Motor neuron (in vitro differentiated cells): ENCODE results near the gene PARP11. TPM values are rescaled to one million over a fixed set of nuclear protein-coding genes. Genes with fewer than 3 reads are reported as not detected.
A peak's percentile ranks its signal among the peaks of the same experiment; 100 is the strongest.

Source experiments
- ATAC-seq, 8 experiments: fragments of 200-7000 bp; cut with Tn5 transposase; replicated peaks in 6 of 8; 2 replicates each; pipeline ENCODE4 v1.8.0; 2021; ENCODE audit warnings: mild to moderate bottlenecking in 8 of 8, moderate library complexity in 8 of 8
- H3K27ac ChIP-seq, 2 donors: fragments of 250-450 bp; sonication (Bioruptor Pico); 2 replicates each; pipeline ENCODE4 v1.9.0; 2021; ENCODE audit warnings: antibody characterized with exemption in 2 of 2, mild to moderate bottlenecking in 2 of 2, moderate library complexity in 1 of 2
- H3K4me1 ChIP-seq, 2 donors: fragments of 250-450 bp; sonication (Bioruptor Pico); replicated peaks in 1 of 2; 2 replicates each; pipeline ENCODE4 v1.6.1; 2021; ENCODE audit warnings: antibody characterized with exemption in 2 of 2, mild to moderate bottlenecking in 2 of 2, moderate library complexity in 1 of 2
- H3K4me3 ChIP-seq, 5 donors: fragments of 250-450 bp; sonication (Bioruptor Pico); 2 replicates each; pipeline ENCODE4 v1.9.0; 2021; ENCODE audit warnings: antibody characterized with exemption in 5 of 5, mild to moderate bottlenecking in 5 of 5, moderate library complexity in 4 of 5
- WGBS, 10 experiments: fragments of 450-650 bp; shearing (Covaris generic); methylation state at CpG; one replicate each; pipeline ENCODE4 v1.0.0; 2022; 5-methylcytosine and 5-hydroxymethylcytosine counted together
- in situ Hi-C, 9 experiments: fragments of 400-800 bp; cut with MboI; loops; one replicate each; pipeline ENCODE4 v1.15.0; 2021; ENCODE audit warnings: low sequenced_read_pairs in 9 of 9, low pct_unique_long_range_greater_than_20kb in 2 of 9; ENCODE audit not compliant: unreplicated experiment in 9 of 9
- total RNA-seq, 8 experiments: library from RNA; unstranded; fragments of 300-600 nt; gene quantifications; 2 replicates each; pipeline versions ENCODE4 v1.2.3 to v1.2.4, GENCODE V29; 2022

The PARP11 gene
- total RNA-seq, 8 experiments from 2014 or later, result 3.4 to 14.4 (median 10.2) TPM

DNA sequence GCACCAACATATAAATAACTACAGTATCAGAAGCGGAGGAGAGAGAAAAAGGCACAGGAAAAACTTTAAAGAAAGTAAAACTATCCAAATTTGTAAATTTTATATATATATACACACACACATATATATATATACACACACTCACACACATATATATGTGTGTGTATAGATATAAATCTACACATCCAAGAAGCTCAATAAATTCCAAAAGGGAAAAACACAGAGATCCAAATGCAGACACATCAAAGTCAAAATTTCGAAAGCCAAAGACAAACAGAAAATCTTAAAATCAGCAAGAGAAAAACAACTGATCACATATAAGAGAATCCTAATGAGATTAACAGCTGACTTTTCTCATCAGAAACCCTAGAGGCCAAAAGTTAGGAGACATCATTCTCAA, 37.3 kb downstream of the PARP11 start:
- H3K27ac ChIP-seq, result no peak overlapping the region
- no peaks in the 10 kb centered on the region for H3K4me1 ChIP-seq
- in situ Hi-C loops, result no loop called here
- no peak overlapping the region for H3K4me3 ChIP-seq
- WGBS, 10 experiments, result 75 to 100% (median 86%) methylated on average over 1 to 2 of the region's 2 CpGs
- no peak for ATAC-seq

DNA sequence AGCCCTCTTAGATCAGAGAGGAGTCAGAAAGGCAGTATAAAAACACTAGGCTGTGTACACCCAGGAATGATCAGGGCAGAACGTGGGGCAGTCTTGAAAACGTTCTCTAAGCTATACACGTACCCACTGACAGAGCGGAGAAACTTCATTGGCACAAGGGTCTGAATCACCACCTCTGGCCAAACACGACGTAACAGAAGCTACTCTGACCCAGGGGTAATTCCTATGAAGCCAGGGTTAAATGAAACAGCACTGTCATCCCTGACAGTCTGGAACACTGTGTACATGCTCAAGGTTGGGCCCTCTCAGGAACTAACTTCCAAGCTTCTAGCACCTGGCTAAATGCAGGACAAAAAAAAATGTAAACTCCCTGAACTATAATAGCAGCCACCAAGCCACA, 38.4 kb downstream of the PARP11 start:
- H3K4me1 ChIP-seq, result no peaks in the 10 kb centered on the region
- no peak overlapping the region for H3K4me3 ChIP-seq
- ATAC-seq, result no peak
- WGBS, 10 experiments, result 58 to 100% (median 83%) methylated on average over 1 to 6 of the region's 6 CpGs; no CpG with 5 or more reads in 1 of the 10 experiments
- in situ Hi-C loops, result no loop called here
- no peak overlapping the region for H3K27ac ChIP-seq

DNA sequence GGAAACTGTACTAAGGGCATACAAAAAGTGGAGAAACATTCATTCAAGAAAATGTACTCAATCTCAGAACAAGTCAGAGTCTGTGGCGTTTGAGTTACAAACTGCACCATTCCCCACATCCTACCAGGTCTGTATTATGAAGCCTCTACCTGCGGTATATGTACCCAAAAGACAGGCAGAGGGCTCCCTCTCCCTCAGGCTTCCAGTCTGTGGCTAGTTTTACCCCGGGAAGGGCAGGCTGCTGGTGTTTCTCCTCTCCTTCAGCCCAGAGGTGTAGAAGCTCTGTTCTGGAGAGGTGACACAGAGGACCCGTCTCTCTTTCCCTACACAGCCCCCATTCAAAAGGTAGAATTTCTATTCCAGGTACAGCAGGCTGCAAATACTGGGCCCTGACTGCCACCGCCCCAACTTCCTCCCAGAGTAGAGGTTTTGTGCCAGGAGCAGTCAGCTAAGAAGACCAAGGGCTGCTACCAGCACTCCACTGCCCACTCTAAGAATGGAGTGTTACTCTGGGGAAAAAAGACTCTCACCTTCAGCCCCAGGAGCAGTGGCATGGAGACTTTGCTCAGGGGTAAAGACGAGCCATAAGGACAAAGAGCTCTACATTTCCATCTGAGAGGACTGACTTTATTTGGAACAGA, 39.4 kb downstream of the PARP11 start:
- H3K4me1 ChIP-seq, result no peaks in the 10 kb centered on the region
- in situ Hi-C loops, result no loop called here
- 50 to 100% (median 71%) methylated on average over 1 to 4 of the region's 6 CpGs; no CpG with 5 or more reads in 4 of the 10 experiments for WGBS, 10 experiments
- ATAC-seq, result no peak
- no peak overlapping the region for H3K27ac ChIP-seq
- H3K4me3 ChIP-seq, result no peak overlapping the region

DNA sequence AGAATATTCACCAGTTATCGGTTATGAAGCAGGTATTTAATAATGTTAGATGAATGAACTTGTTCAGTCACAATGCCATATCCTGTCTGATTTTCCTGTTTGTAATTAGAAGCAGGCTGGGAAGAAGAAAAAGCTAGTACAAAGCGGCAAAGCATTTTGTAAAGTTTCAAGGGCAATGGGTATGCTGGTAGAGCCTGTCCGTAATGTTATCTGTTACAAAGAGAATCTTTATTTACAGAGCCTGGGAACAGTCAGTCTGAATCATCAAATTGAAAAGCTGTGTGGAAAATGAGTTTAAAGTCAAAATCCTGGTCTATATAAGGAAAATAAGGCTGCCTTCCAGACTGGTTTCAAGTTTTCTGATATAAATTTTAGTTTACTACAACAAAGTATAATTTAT, 40.5 kb downstream of the PARP11 start:
- ATAC-seq, result no peak
- in situ Hi-C loops, result no loop called here
- Histone ChIP-seq H3K4me3 (no peak overlapping the region), H3K4me1 (no peaks in the 10 kb centered on the region), H3K27ac (no peak overlapping the region)
- WGBS, 10 experiments, result 43 to 100% (median 90%) methylated on average over 1 to 3 of the region's 3 CpGs; no CpG with 5 or more reads in 1 of the 10 experiments

DNA sequence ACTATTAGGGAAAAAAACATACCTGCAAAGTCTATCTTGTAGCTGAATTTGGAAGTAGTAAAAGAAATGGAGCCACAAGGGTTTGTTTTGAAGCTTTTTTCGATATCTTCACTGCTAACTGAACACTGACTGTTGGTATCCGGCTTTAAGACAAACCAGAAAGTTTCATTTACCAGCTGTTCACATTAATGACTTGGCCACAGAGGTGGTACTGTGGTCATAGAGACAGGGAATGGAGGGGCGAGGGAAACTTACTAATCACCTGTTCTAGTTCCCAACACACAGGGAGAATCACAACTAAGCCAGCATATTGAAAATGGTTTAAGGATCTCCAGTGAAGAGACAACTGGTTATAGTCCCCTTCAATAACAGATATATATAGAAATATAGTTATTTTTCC, 44.3 kb downstream of the PARP11 start:
- in situ Hi-C loops, result no loop called here
- ATAC-seq, result no peak

DNA sequence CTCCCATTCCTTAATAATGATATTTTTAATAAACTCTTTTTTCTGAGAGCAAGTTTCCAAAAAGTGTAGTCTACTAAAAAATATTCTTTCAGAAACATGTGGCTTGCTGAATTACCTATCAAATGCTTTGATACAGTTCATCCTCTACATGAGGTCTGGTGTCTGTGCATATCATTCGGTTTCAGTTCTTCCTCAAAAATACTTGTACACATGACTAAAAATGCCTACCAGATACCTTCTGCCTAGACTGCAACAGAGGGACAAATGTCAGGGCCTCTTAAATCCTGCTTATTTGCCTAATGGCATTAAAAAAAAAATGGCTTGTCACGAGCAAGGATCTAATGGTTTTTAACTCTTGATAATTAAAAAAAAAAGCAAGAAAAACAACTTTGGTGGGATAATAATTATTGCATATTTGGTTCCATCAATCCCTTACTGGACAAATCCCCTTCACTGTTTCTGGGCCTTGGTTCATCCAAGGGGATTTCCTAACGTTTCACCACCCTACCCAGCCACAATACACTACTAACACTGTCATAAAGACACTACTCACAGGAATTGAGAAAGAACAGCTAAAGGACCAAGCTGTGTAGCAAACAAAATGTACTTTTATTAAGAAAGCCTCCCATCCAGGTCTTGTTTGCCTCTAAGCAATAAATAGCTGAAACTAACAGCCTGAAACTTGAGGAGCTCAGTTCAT, 45.7 kb downstream of the PARP11 start:
- no peaks in the 10 kb centered on the region for H3K4me1 ChIP-seq
- no peak overlapping the region for H3K27ac ChIP-seq
- no peak for ATAC-seq
- in situ Hi-C loops, result no loop called here
- WGBS, 10 experiments, result 55 to 100% (median 92%) methylated on average over 1 to 3 of the region's 3 CpGs
- no peak overlapping the region for H3K4me3 ChIP-seq

More for the DNA sequence above, 44.3 kb downstream of the PARP11 start:
- no peak overlapping the region for H3K4me3 ChIP-seq
- WGBS, 10 experiments, result 80 to 100% (median 92%) methylated on average over 1 to 3 of the region's 3 CpGs; no CpG with 5 or more reads in 1 of the 10 experiments
- H3K4me1 ChIP-seq, result no peaks in the 10 kb centered on the region
- no peak overlapping the region for H3K27ac ChIP-seq

DNA sequence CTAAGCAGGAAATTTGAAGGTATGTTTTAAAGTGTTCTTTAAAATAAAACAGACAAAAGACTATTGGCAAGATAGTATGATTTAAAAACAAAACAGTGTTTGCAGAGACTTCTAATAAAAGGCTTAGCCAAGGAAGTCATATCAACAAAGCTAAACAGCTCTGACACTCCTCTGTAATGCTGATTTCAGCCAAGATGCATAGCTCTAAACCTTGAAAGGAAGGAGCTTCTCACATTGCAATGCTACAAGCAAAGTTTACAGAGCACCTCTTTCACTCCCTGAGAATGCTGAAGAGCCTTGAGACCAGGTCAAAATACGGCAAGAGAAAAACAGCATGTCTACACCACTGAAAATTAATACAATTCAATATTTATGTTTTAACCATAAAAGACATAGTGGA, 51.8 kb downstream of the PARP11 start:
- ATAC-seq, result no peak
- Histone ChIP-seq H3K4me3 (no peak overlapping the region), H3K4me1 (no peaks in the 10 kb centered on the region), H3K27ac (no peak overlapping the region)
- WGBS, 10 experiments, result 13 to 100% (median 60%) methylated on average over 1 of the region's 1 CpG; no CpG with 5 or more reads in 1 of the 10 experiments
- in situ Hi-C loops, result loop anchor here in 1 of 9 experiments (25.0 kb wide), 1 partner anchor 684 kb away; no protein-coding TSS in a partner anchor

DNA sequence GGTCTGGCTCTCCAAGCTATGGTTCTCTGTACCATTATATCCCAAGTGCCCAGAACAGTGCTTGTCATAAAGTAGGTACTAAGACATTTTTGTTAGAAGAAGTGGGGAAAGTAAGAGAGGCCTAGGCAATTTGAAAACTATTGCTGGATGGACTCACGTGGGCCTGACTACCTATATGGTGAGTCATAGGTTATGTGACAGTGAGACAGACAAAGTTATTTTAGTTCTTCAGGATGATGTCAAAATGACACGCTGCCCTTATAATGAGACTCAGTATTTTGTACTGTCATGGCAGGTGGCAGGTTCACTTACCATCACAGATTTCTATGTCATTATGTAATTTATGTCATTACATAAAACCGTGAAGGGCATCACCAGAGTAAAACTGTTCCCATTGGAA, 53.1 kb downstream of the PARP11 start:
- peak in 3 of 8 experiments; percentile 35 to 63 (median 50) for ATAC-seq
- Histone ChIP-seq H3K27ac (no peak overlapping the region), H3K4me3 (no peak overlapping the region), H3K4me1 (no peaks in the 10 kb centered on the region)
- WGBS, 10 experiments, result 35 to 100% (median 89%) methylated on average over 1 to 3 of the region's 3 CpGs; no CpG with 5 or more reads in 2 of the 10 experiments
- in situ Hi-C loops, result loop anchor here in 1 of 9 experiments (25.0 kb wide), 1 partner anchor 683 kb away; no protein-coding TSS in a partner anchor

DNA sequence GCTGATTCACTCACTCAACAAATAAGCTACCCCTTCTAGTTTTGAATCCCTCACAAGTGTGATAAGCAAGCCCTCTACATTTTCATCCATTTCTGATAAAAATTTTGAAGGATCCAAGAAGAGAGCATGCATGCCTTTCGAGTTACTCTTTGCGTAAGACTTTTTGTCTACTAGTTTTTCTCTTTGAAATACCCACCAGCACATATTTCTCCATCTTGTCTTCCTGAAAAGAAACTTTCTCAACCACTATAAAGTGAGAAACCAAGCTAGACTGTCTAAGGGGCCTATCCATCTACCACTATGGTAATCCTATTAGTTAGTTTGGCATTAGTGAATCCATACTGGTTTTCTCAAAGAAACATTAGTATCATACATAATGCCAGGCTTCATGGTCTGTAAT, 56.9 kb downstream of the PARP11 start:
- Histone ChIP-seq H3K27ac (no peak overlapping the region), H3K4me1 (no peaks in the 10 kb centered on the region), H3K4me3 (no peak overlapping the region)
- no peak for ATAC-seq
- 39 to 100% (median 92%) methylated on average over 1 to 2 of the region's 2 CpGs; no CpG with 5 or more reads in 1 of the 10 experiments for WGBS, 10 experiments
- in situ Hi-C loops, result loop anchor here in 1 of 9 experiments (25.0 kb wide), 1 partner anchor 679 kb away; no protein-coding TSS in a partner anchor

DNA sequence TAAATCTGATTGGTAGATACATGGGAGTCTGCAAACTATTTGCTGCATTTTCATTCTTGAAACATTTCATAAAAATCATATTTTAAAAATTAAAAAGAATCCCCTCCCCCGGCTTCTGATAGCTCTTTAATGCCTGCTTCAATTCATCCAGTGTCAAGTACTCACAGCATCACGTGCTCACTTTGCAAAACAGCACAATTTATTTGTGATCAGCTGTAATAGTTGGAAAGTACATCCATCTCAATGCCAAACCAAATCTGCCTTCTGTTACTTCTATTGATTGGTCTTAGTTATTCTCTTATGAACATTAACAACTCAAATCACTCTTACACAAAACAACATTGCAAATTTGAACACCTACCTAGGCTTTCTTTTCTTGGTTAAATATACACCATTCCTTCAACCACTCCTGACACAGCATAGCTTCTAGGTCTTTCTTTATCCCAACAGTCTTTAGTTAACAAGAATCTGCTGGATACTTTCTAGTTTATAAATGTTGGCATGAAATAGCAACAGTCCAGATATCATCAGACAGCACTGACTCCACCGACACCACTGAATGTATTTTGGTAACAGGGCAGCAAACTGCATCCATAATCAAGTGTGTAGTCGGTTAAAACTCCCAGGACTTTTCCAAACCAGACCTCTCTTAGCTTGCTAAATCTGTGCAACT, 58.0 kb downstream of the PARP11 start:
- Histone ChIP-seq H3K27ac (no peak overlapping the region), H3K4me3 (no peak overlapping the region), H3K4me1 (no peaks in the 10 kb centered on the region)
- WGBS, 10 experiments, result 54 to 100% (median 79%) methylated on average over 1 to 4 of the region's 4 CpGs; no CpG with 5 or more reads in 1 of the 10 experiments
- in situ Hi-C loops, result loop anchor here in 1 of 9 experiments (25.0 kb wide), 1 partner anchor 678 kb away; no protein-coding TSS in a partner anchor
- no peak for ATAC-seq

DNA sequence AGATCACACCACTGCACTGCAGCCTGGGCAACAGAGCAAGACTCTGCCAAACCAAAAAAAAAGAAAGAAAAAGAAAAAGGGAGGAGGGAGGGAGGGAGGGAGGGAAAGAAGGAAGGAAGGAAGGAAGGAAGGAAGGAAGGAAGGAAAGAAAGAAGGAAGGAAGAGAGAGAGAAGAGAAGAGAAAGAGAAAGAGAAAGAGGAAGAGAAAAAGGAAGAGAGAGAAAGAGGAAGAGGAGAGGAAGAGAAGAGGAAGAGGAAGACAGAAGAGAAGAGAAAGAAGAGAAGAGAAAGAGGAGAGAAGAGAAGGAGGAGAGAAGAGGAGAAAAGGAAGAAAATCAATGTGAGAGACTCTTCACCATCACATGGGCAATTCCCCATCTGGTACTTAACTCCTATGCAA, 62.7 kb downstream of the PARP11 start:
- Histone ChIP-seq H3K4me1 (no peaks in the 10 kb centered on the region), H3K4me3 (no peak overlapping the region), H3K27ac (no peak overlapping the region)
- in situ Hi-C loops, result loop anchor here in 1 of 9 experiments (25.0 kb wide), 1 partner anchor 673 kb away; no protein-coding TSS in a partner anchor
- ATAC-seq, result no peak

DNA sequence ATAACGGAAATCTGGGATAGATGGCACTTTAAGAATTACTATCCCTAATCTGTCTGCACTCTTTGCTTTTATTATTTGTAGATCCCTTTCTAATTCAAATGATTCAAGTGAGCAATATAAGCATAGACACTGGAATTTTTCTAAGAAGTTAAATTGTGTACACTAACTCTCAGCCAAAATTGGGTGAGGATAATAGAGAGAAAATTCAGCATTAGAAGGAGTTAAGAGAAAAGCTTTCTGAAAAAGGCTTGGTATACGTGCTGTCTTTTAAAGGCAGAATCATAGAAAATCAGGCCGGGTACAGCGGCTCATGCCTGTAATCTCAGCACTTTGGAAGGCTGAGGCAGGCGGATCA, 63.2 kb downstream of the PARP11 start:
- in situ Hi-C loops, result loop anchor here in 1 of 9 experiments (25.0 kb wide), 1 partner anchor 673 kb away; no protein-coding TSS in a partner anchor
- no peak for ATAC-seq
- H3K4me3 ChIP-seq, result no peak overlapping the region
- 72 to 95% (median 90%) methylated on average over 1 to 5 of the region's 5 CpGs; no CpG with 5 or more reads in 1 of the 10 experiments for WGBS, 10 experiments
- no peaks in the 10 kb centered on the region for H3K4me1 ChIP-seq
- no peak overlapping the region for H3K27ac ChIP-seq
